Measurements from ENCODE around the gene PKN1.

DNA sequence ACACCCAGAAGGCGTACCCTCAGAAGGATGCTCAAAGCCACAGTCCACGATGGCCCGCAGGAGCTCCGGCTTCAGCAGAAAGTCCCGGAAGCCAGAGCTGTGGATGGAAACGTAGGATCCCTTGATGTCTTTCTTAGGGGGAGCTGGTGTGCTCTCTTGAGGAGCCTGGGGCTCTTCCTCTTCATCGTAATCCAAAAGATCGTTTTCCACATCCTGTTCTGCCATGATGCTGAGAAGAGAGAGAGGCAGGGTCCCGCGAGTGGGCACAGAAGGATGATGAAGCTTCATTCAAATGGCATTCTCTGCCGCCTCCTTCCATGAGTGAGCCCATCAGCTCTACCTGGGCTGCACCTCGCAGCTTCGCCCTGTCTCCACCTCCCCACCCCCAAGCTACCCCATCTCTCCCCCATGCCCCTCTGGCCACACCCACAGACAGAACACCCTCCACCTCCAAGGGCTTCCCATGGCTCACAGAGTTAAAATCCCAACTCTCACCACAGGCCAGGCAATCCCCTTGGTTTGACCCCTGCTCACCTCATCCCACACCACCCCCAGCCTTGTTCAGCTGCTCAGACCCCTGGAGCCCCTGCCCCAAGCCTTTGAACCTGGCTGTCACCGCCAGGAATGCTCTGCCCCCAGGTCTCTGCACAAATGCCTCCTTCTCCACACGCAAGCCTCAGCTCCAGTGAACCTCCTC is 20.0 kb upstream of the PKN1 start:
- TF ChIP-seq, protein P1, sequence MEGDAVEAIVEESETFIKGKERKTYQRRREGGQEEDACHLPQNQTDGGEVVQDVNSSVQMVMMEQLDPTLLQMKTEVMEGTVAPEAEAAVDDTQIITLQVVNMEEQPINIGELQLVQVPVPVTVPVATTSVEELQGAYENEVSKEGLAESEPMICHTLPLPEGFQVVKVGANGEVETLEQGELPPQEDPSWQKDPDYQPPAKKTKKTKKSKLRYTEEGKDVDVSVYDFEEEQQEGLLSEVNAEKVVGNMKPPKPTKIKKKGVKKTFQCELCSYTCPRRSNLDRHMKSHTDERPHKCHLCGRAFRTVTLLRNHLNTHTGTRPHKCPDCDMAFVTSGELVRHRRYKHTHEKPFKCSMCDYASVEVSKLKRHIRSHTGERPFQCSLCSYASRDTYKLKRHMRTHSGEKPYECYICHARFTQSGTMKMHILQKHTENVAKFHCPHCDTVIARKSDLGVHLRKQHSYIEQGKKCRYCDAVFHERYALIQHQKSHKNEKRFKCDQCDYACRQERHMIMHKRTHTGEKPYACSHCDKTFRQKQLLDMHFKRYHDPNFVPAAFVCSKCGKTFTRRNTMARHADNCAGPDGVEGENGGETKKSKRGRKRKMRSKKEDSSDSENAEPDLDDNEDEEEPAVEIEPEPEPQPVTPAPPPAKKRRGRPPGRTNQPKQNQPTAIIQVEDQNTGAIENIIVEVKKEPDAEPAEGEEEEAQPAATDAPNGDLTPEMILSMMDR (IDR thresholded peaks at IDR 0.05), result no peak
- TF ChIP-seq POLR2A (IDR thresholded peaks at IDR 0.05), result no peak

All from right lobe of liver (tissue), 4 donors.